Endothelial cell of umbilical vein (primary cell): ENCODE data around the gene CHD9. TPM values are rescaled to one million over a fixed set of nuclear protein-coding genes. Genes with fewer than 3 reads are reported as not detected.

Experiments used
- BruUV-seq: library from RNA; stranded (reverse); fragments of 400-500 nt; replicated peaks from 2 replicates; lab custom pipeline; 2021; lab: Mats Ljungman, UMichigan
- CTCF ChIA-PET: fragments of 300-600, 350-600 bp; sonication (Branson Sonifier 250); formaldehyde crosslinking; loops from one replicate; lab custom pipeline; 2021; ENCODE audit warnings: antibody characterized with exemption, inconsistent platforms; lab: Charles Lee
- POLR2A ChIA-PET: fragments of 300-600, 350-600 bp; sonication (Branson Sonifier 250); formaldehyde crosslinking; loops from one replicate; lab custom pipeline; 2021; ENCODE audit warnings: antibody characterized with exemption, inconsistent platforms; lab: Charles Lee
- DNase-seq: peaks from one replicate; pipeline ENCODE4 v3.0.0-alpha.2; 2011; ENCODE audit warnings: low read depth, low spot score
- FAIRE-seq: peaks from 2 replicates; lab custom pipeline; 2011; peaks lifted over from hg19 to GRCh38; lab: Jason Lieb, UNC
- H2AFZ ChIP-seq: 2 replicates; pipeline ENCODE4 v1.6.0; 2012; ENCODE audit warnings: low read depth, low read length, control low read depth, inconsistent platforms
- H3K27ac ChIP-seq: 2 replicates; pipeline ENCODE4 v1.5.1; 2011; ENCODE audit warnings: low read depth, mild to moderate bottlenecking, control low read depth, low read length, moderate library complexity; ENCODE audit not compliant: insufficient read depth
- H3K27me3 ChIP-seq, 2 experiments: 2 replicates each; pipeline versions ENCODE4 v1.6.0 to v1.6.1; 2011; ENCODE audit warnings: low read length in 2 of 2, mixed read lengths in 1 of 2; ENCODE audit not compliant: control insufficient read depth in 2 of 2, insufficient read depth in 2 of 2
- H3K36me3 ChIP-seq, 2 experiments: 2 replicates in 1 of 2; 3 replicates in 1 of 2; pipeline ENCODE4 v1.5.1; 2011; ENCODE audit warnings: low read length in 2 of 2, mild to moderate bottlenecking in 1 of 2, moderate library complexity in 1 of 2; ENCODE audit not compliant: control insufficient read depth in 2 of 2, insufficient read depth in 2 of 2; ENCODE audit errors: extremely low read depth in 1 of 2
- H3K4me1 ChIP-seq: 3 replicates; pipeline ENCODE4 v1.5.1; 2011; ENCODE audit warnings: mild to moderate bottlenecking, low read length; ENCODE audit not compliant: control insufficient read depth, insufficient read depth; ENCODE audit errors: extremely low read depth
- H3K4me2 ChIP-seq: 2 replicates; pipeline ENCODE4 v1.6.1; 2011; ENCODE audit warnings: low read length, control low read depth, mixed read lengths; ENCODE audit not compliant: insufficient read depth
- H3K4me3 ChIP-seq, 3 experiments: fragments of 200-600 bp in 1 of 3; sonication (generic), shearing (Covaris generic) in 1 of 3; replicated peaks in 1 of 3; 2 replicates each; pipeline ENCODE4 v1.5.1; 2011 to 2016; ENCODE audit warnings: control low read depth in 3 of 3, low read length in 3 of 3, mild to moderate bottlenecking in 2 of 3, inconsistent platforms in 1 of 3, low read depth in 1 of 3, moderate library complexity in 1 of 3; ENCODE audit not compliant: insufficient read depth in 1 of 3
- H3K79me2 ChIP-seq: 2 replicates; pipeline ENCODE4 v1.6.0; 2012; ENCODE audit warnings: low read length, inconsistent platforms; ENCODE audit not compliant: control insufficient read depth, insufficient read depth
- H3K9ac ChIP-seq: replicated peaks from 2 replicates; pipeline ENCODE3; 2011; ENCODE audit warnings: low read length, control low read depth; ENCODE audit not compliant: insufficient read depth; ENCODE audit errors: extremely low read depth
- H3K9me1 ChIP-seq: replicated peaks from 3 replicates; pipeline ENCODE4 v1.6.0; 2011; ENCODE audit warnings: mild to moderate bottlenecking, low read length; ENCODE audit not compliant: control insufficient read depth, insufficient read depth; ENCODE audit errors: extremely low read depth
- H3K9me3 ChIP-seq: replicated peaks from 2 replicates; pipeline ENCODE4 v1.5.1; 2012; ENCODE audit warnings: low read length, inconsistent platforms; ENCODE audit not compliant: control insufficient read depth, insufficient read depth
- H4K20me1 ChIP-seq: replicated peaks from 2 replicates; pipeline ENCODE3; 2011; ENCODE audit warnings: mild to moderate bottlenecking, low read length; ENCODE audit not compliant: control insufficient read depth, insufficient read depth; ENCODE audit errors: extremely low read depth
- EZH2 ChIP-seq: IDR thresholded peaks from 2 replicates; pipeline ENCODE4 v1.6.1; 2012; ENCODE audit warnings: borderline replicate concordance, low read depth, mild to moderate bottlenecking, moderate library complexity, low read length, inconsistent platforms; ENCODE audit not compliant: severe bottlenecking
- FOS ChIP-seq: IDR thresholded peaks from 2 replicates; pipeline ENCODE4 v1.6.1; 2011; ENCODE audit warnings: mild to moderate bottlenecking, low read length, moderate library complexity, borderline replicate concordance; ENCODE audit not compliant: insufficient read depth
- GATA2 ChIP-seq: IDR thresholded peaks from 2 replicates; pipeline ENCODE4 v1.7.0; 2011; ENCODE audit warnings: low read depth, mild to moderate bottlenecking, moderate library complexity, mixed read lengths, low read length; ENCODE audit not compliant: insufficient read length, insufficient read depth
- JUN ChIP-seq: IDR thresholded peaks from 2 replicates; pipeline ENCODE4 v1.6.1; 2011; ENCODE audit warnings: borderline replicate concordance, low read depth; ENCODE audit not compliant: insufficient read length, insufficient read depth
- MYC ChIP-seq: IDR thresholded peaks from one replicate; pipeline ENCODE4 v1.6.1; 2011; ENCODE audit warnings: mild to moderate bottlenecking, low read depth, low read length
- POLR2A ChIP-seq: IDR thresholded peaks from 2 replicates; pipeline ENCODE4 v1.6.1; 2012; ENCODE audit warnings: low read depth, mild to moderate bottlenecking, control low read depth, low read length
- POLR2AphosphoS5 ChIP-seq: IDR thresholded peaks from 2 replicates; pipeline ENCODE4 v1.6.1; 2012; ENCODE audit warnings: low read depth, mild to moderate bottlenecking, control low read depth, low read length, moderate library complexity; ENCODE audit not compliant: insufficient read depth
- dilution Hi-C: fragments of 300-500 bp; cut with MboI; formaldehyde crosslinking; loops from one replicate; pipeline ENCODE4 v1.15.0; 2019; ENCODE audit warnings: low sequenced_read_pairs; ENCODE audit not compliant: extremely low pct_ligation_motif_present
- intact Hi-C: fragments of 100-400 bp; cut with micrococcal nuclease; formaldehyde crosslinking; loops from one replicate; pipeline ENCODE4 v1.10.0; 2022
- polyA plus RNA-seq, 4 experiments: library from polyadenylated mRNA; depleted of rRNA in 3 of 4; stranded (reverse) in 3 of 4; unstranded in 1 of 4; fragments of >200 nt; gene quantifications; 2 replicates each; pipeline versions ENCODE4 v1.2.1 to v1.2.3, GENCODE V29; 2011 to 2012; ENCODE audit warnings: missing spikeins in 1 of 4
- total RNA-seq: library from RNA; stranded (reverse); gene quantifications from 2 replicates; pipeline ENCODE4 v1.2.3, GENCODE V29; 2021
- TF ChIP-seq, protein P1 (sequence below): IDR thresholded peaks from 2 replicates; pipeline ENCODE4 v1.6.1; 2011; ENCODE audit not compliant: insufficient read depth, insufficient read length
- TF ChIP-seq, protein P2 (sequence below), 2 donors: IDR thresholded peaks; 1 replicate in 1 of 2; 2 replicates in 1 of 2; pipeline ENCODE4 v1.5.1; 2011; ENCODE audit warnings: low read length in 2 of 2, mild to moderate bottlenecking in 2 of 2, moderate library complexity in 2 of 2, control low read depth in 1 of 2, inconsistent platforms in 1 of 2, low read depth in 1 of 2; ENCODE audit not compliant: insufficient read depth in 1 of 2; ENCODE audit errors: extremely low read depth in 1 of 2

Gene CHD9
- total and polyA plus RNA-seq, 2 donors (not counting 3 experiments of a cell fraction or from before 2014, with no cell fraction given), result 9.9 to 59.2 TPM

DNA sequence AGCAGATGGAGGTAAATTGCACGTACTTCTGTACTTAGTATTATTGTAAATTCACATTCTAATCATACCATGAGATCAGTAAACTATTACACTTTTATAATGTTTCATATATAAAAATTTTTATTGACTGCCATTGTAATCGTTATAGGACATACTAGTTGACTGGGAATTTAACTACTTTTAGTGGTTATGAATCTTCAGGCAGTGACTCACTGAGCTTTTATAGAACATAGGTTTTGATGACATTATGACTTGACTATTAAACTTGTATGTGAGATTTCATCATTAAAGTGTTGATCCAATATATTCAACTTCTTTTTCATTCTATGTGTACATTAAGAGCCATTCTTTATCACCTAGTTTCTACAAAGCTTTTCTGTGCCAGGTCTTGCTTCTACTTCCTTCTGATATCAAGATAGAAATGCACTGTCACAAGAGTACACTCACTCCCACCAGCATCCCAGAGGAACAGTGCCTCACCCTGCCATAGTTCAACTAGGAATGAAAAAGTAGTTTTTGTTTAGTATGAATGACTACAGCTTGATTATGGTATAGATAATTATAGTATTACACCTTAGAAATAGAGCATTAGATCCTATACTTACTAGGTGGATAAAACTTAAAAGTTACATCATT lies 237.1 kb downstream of the CHD9 start:
- dilution Hi-C loops (no loop called here), intact Hi-C loops (no loop called here)
- no peak for DNase-seq
- FAIRE-seq, result no peak
- Histone ChIP-seq H3K4me2 (no peak overlapping the region), H3K9me1 (no peaks in the 10 kb centered on the region), H3K36me3 (peaks cover 21 to 28% of the 10 kb centered on the region in 2 experiments), H3K27ac (no peak overlapping the region), H3K9me3 (no peaks in the 10 kb centered on the region), H3K79me2 (no peaks in the 10 kb centered on the region), H3K4me3 (no peak overlapping the region), H3K27me3 (no peaks in the 10 kb centered on the region), H3K4me1 (no peaks in the 10 kb centered on the region), H3K9ac (no peak overlapping the region), H2AFZ (no peak overlapping the region), H4K20me1 (no peaks in the 10 kb centered on the region)
- TF ChIP-seq MYC, result no peak
- no peak for TF ChIP-seq FOS
- no peak for TF ChIP-seq JUN
- TF ChIP-seq, protein P1, sequence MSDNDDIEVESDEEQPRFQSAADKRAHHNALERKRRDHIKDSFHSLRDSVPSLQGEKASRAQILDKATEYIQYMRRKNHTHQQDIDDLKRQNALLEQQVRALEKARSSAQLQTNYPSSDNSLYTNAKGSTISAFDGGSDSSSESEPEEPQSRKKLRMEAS, result no peak
- TF ChIP-seq EZH2, result no peak
- TF ChIP-seq POLR2AphosphoS5, result no peak
- TF ChIP-seq GATA2, result no peak
- no peak for TF ChIP-seq POLR2A
- TF ChIP-seq, protein P2, sequence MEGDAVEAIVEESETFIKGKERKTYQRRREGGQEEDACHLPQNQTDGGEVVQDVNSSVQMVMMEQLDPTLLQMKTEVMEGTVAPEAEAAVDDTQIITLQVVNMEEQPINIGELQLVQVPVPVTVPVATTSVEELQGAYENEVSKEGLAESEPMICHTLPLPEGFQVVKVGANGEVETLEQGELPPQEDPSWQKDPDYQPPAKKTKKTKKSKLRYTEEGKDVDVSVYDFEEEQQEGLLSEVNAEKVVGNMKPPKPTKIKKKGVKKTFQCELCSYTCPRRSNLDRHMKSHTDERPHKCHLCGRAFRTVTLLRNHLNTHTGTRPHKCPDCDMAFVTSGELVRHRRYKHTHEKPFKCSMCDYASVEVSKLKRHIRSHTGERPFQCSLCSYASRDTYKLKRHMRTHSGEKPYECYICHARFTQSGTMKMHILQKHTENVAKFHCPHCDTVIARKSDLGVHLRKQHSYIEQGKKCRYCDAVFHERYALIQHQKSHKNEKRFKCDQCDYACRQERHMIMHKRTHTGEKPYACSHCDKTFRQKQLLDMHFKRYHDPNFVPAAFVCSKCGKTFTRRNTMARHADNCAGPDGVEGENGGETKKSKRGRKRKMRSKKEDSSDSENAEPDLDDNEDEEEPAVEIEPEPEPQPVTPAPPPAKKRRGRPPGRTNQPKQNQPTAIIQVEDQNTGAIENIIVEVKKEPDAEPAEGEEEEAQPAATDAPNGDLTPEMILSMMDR (IDR thresholded peaks at IDR 0.05; ENCODE audit: extremely low read depth in 1 of 2, insufficient read depth in 1 of 2, low read depth in 1 of 2, low read length in 2 of 2), result no peak
- POLR2A ChIA-PET, result interaction anchor here (0.6 kb wide), 1 partner anchor 44 kb away, joined by 5 read pairs; no protein-coding TSS in a partner anchor
- BruUV-seq, result no TSS peak
- CTCF ChIA-PET, result interaction anchor here (1.2 to 1.8 kb wide), 4 partner anchors 8 to 218 kb away, joined by 3 to 6 read pairs (median 5); no protein-coding TSS in a partner anchor
